ENCODE measurements around the gene NUP93. TPM values are rescaled to one million over a fixed set of nuclear protein-coding genes. Genes with fewer than 3 reads are reported as not detected.

The NUP93 gene
- total and polyA plus RNA-seq, 2 experiments from 2014 or later: 139 to 187 TPM

DNA sequence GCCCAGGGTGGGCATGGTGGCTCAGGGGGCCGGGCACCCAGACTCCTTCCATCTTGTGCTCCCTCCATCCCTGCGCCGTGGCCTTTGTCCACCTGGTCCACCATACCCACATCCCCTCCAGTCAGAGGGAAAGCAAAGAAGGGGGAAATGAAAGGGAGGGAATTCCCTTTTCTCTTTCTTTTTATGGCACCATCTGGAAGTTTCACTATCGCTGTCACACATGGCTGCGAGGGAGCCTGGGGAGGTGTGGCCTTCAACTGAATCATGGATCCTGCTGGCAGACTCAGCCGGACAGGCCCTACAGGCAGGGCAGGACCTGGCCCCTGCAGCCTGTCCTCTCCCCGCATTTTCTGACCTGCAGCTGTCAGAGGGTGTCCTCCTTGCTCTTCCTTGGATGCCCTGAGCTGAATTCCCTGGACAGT is 141.3 kb downstream of the NUP93 start:
- H3K9me3 Mint-ChIP-seq: no peaks in the 10 kb centered on the region
- H3K79me2 ChIP-seq (replicated peaks; ENCODE audit: insufficient read depth): no peaks in the 10 kb centered on the region
- H3K36me3 Mint-ChIP-seq (ENCODE audit: low read depth): no peaks in the 10 kb centered on the region
- no peak overlapping the region for H3K27ac Mint-ChIP-seq
- no peaks in the 10 kb centered on the region; the same call in 1 of the 3 replicates for H3K4me1 Mint-ChIP-seq
- H3K27me3 ChIP-seq (ENCODE audit: insufficient read depth): no peaks in the 10 kb centered on the region
- no peaks in the 10 kb centered on the region for H3K9me2 ChIP-seq (ENCODE audit: insufficient read depth)
- no peaks in the 10 kb centered on the region for H3K36me3 ChIP-seq (ENCODE audit: insufficient read depth)
- H3K27me3 Mint-ChIP-seq (ENCODE audit: insufficient read depth, low read depth, poor library complexity): no peaks in the 10 kb centered on the region
- ATAC-seq (no peak), DNase-seq (ENCODE audit: low spot score) (no peak)
- no peak overlapping the region for H2AFZ ChIP-seq
- H3K4me3 ChIP-seq: no peak overlapping the region
- no peak overlapping the region for H3K27ac ChIP-seq (ENCODE audit: low read depth)
- no peak overlapping the region for H3K4me3 Mint-ChIP-seq
- H3K4me1 ChIP-seq (ENCODE audit: insufficient read depth): no peaks in the 10 kb centered on the region
- TF ChIP-seq, protein P1, sequence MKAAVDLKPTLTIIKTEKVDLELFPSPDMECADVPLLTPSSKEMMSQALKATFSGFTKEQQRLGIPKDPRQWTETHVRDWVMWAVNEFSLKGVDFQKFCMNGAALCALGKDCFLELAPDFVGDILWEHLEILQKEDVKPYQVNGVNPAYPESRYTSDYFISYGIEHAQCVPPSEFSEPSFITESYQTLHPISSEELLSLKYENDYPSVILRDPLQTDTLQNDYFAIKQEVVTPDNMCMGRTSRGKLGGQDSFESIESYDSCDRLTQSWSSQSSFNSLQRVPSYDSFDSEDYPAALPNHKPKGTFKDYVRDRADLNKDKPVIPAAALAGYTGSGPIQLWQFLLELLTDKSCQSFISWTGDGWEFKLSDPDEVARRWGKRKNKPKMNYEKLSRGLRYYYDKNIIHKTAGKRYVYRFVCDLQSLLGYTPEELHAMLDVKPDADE (IDR thresholded peaks at IDR 0.05): no peak
- TF ChIP-seq, protein P2, sequence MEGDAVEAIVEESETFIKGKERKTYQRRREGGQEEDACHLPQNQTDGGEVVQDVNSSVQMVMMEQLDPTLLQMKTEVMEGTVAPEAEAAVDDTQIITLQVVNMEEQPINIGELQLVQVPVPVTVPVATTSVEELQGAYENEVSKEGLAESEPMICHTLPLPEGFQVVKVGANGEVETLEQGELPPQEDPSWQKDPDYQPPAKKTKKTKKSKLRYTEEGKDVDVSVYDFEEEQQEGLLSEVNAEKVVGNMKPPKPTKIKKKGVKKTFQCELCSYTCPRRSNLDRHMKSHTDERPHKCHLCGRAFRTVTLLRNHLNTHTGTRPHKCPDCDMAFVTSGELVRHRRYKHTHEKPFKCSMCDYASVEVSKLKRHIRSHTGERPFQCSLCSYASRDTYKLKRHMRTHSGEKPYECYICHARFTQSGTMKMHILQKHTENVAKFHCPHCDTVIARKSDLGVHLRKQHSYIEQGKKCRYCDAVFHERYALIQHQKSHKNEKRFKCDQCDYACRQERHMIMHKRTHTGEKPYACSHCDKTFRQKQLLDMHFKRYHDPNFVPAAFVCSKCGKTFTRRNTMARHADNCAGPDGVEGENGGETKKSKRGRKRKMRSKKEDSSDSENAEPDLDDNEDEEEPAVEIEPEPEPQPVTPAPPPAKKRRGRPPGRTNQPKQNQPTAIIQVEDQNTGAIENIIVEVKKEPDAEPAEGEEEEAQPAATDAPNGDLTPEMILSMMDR (conservative IDR thresholded peaks at IDR 0.05; ENCODE audit: low read depth in 2 of 2): peak in 1 of 2 experiments; percentile 21; a peak in 1 of 4 replicates
- TF ChIP-seq JUNB (IDR thresholded peaks at IDR 0.05; ENCODE audit: unreplicated experiment) (no peak), ZNF331 (CRISPR knock-in tag; IDR thresholded peaks at IDR 0.05; ENCODE audit: low read depth) (no peak), POLR2AphosphoS5 (IDR thresholded peaks at IDR 0.05; ENCODE audit: low read depth) (no peak)
- no peak overlapping the region for H3K4me2 ChIP-seq
- H3F3A ChIP-seq (replicated peaks; ENCODE audit: low read depth): no peaks in the 10 kb centered on the region
- no peaks in the 10 kb centered on the region for H4K20me1 ChIP-seq (replicated peaks; ENCODE audit: insufficient read depth)

DNA sequence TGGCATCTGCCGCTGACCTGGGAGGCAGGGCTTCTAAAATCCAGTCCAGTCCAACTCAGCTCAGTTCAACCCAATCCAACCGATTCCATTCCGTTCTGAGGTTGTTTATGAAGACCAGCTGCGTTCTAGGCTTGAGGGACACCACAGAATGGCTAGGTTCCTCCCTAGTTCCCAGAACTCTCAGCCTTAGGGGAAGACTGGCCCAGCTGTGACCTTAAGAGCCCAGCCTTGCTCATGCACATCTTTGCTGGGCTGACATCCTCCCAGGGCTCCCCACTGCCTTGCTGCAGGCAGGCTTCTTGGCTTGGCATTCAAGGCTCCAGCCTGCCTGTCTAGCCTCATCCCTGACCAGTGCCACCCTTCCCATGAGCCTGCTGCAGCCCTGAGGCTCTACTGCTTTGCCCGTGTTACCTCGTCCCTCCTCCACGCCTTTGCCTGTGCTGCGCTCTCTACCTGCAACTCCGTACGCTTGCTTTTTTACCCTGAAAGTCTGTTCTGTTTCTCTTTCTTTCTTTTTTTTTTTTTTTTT is 143.0 kb downstream of the NUP93 start:
- no peaks in the 10 kb centered on the region for H3K27me3 Mint-ChIP-seq (ENCODE audit: insufficient read depth, low read depth, poor library complexity)
- no peak for ATAC-seq
- TF ChIP-seq CREB1 (CRISPR knock-in tag; IDR thresholded peaks at IDR 0.05; ENCODE audit: low read depth) (no peak), ZNF114 (CRISPR knock-in tag; IDR thresholded peaks at IDR 0.05) (no peak), STAT1 (IDR thresholded peaks at IDR 0.05; ENCODE audit: unreplicated experiment) (no peak), ZNF331 (CRISPR knock-in tag; IDR thresholded peaks at IDR 0.05; ENCODE audit: low read depth) (no peak)
- TF ChIP-seq, protein P3, sequence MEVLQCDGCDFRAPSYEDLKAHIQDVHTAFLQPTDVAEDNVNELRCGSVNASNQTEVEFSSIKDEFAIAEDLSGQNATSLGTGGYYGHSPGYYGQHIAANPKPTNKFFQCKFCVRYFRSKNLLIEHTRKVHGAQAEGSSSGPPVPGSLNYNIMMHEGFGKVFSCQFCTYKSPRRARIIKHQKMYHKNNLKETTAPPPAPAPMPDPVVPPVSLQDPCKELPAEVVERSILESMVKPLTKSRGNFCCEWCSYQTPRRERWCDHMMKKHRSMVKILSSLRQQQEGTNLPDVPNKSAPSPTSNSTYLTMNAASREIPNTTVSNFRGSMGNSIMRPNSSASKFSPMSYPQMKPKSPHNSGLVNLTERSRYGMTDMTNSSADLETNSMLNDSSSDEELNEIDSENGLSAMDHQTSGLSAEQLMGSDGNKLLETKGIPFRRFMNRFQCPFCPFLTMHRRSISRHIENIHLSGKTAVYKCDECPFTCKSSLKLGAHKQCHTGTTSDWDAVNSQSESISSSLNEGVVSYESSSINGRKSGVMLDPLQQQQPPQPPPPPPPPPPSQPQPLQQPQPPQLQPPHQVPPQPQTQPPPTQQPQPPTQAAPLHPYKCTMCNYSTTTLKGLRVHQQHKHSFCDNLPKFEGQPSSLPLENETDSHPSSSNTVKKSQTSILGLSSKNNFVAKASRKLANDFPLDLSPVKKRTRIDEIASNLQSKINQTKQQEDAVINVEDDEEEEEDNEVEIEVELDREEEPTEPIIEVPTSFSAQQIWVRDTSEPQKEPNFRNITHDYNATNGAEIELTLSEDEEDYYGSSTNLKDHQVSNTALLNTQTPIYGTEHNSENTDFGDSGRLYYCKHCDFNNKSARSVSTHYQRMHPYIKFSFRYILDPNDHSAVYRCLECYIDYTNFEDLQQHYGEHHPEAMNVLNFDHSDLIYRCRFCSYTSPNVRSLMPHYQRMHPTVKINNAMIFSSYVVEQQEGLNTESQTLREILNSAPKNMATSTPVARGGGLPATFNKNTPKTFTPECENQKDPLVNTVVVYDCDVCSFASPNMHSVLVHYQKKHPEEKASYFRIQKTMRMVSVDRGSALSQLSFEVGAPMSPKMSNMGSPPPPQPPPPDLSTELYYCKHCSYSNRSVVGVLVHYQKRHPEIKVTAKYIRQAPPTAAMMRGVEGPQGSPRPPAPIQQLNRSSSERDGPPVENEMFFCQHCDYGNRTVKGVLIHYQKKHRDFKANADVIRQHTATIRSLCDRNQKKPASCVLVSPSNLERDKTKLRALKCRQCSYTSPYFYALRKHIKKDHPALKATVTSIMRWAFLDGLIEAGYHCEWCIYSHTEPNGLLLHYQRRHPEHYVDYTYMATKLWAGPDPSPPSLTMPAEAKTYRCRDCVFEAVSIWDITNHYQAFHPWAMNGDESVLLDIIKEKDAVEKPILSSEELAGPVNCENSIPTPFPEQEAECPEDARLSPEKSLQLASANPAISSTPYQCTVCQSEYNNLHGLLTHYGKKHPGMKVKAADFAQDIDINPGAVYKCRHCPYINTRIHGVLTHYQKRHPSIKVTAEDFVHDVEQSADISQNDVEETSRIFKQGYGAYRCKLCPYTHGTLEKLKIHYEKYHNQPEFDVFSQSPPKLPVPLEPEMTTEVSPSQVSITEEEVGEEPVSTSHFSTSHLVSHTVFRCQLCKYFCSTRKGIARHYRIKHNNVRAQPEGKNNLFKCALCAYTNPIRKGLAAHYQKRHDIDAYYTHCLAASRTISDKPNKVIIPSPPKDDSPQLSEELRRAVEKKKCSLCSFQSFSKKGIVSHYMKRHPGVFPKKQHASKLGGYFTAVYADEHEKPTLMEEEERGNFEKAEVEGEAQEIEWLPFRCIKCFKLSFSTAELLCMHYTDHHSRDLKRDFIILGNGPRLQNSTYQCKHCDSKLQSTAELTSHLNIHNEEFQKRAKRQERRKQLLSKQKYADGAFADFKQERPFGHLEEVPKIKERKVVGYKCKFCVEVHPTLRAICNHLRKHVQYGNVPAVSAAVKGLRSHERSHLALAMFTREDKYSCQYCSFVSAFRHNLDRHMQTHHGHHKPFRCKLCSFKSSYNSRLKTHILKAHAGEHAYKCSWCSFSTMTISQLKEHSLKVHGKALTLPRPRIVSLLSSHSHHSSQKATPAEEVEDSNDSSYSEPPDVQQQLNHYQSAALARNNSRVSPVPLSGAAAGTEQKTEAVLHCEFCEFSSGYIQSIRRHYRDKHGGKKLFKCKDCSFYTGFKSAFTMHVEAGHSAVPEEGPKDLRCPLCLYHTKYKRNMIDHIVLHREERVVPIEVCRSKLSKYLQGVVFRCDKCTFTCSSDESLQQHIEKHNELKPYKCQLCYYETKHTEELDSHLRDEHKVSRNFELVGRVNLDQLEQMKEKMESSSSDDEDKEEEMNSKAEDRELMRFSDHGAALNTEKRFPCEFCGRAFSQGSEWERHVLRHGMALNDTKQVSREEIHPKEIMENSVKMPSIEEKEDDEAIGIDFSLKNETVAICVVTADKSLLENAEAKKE (CRISPR knock-in tag; IDR thresholded peaks at IDR 0.05): no peak
- TF ChIP-seq, protein P2 (conservative IDR thresholded peaks at IDR 0.05; ENCODE audit: low read depth in 2 of 2): no peak

More for the DNA sequence above, 143.0 kb downstream of the NUP93 start:
- Histone ChIP-seq H2AFZ (no peak overlapping the region), H3K4me1 (ENCODE audit: insufficient read depth) (no peaks in the 10 kb centered on the region), H3K79me2 (replicated peaks; ENCODE audit: insufficient read depth) (no peaks in the 10 kb centered on the region), H3K27ac (ENCODE audit: low read depth) (no peak overlapping the region), H3K27me3 (ENCODE audit: insufficient read depth) (no peaks in the 10 kb centered on the region), H3K9me2 (ENCODE audit: insufficient read depth) (no peaks in the 10 kb centered on the region), H3K4me3 (no peak overlapping the region), H3K36me3 (ENCODE audit: insufficient read depth) (no peaks in the 10 kb centered on the region), H4K20me1 (replicated peaks; ENCODE audit: insufficient read depth) (no peaks in the 10 kb centered on the region), H3K4me2 (no peak overlapping the region), H3F3A (replicated peaks; ENCODE audit: low read depth) (no peaks in the 10 kb centered on the region)
- DNase-seq (ENCODE audit: low spot score): no peak
- Mint-ChIP-seq H3K4me1 (no peaks in the 10 kb centered on the region; the same call in 2 of the 3 replicates), H3K36me3 (ENCODE audit: low read depth) (no peaks in the 10 kb centered on the region), H3K9me3 (no peaks in the 10 kb centered on the region), H3K27ac (no peak overlapping the region), H3K4me3 (no peak overlapping the region)

All from GM23338 (cell line).